Spleen (tissue), 11 donors: ENCODE measurements around the gene LGALS7. TPM values are rescaled to one million over a fixed set of nuclear protein-coding genes. Genes with fewer than 3 reads are reported as not detected.
"Not testable (repeated sequence)": the region's sequence is repeated elsewhere in the genome, so short reads cannot be mapped to it uniquely, and the experiment has no call there.

Source experiments
- DNase-seq: peaks from one replicate; pipeline ENCODE4 v3.0.0-alpha.2; 2020
- H3K27ac ChIP-seq, 8 donors: fragments of 200-600 bp; sonication (generic) in 7 of 8; 1 replicate in 4 of 8; 2 replicates in 4 of 8; pipeline versions ENCODE4 v1.5.0 to v1.8.0; 2016 to 2021; ENCODE audit warnings: inconsistent platforms in 4 of 8, mild to moderate bottlenecking in 4 of 8, moderate library complexity in 1 of 8
- H3K27me3 ChIP-seq, 7 donors: fragments of 200-600 bp; sonication (generic) in 6 of 7; replicated peaks in 1 of 7; 1 replicate in 4 of 7; 2 replicates in 3 of 7; pipeline versions ENCODE4 v1.5.0 to v1.8.0; 2016 to 2021; ENCODE audit warnings: inconsistent platforms in 3 of 7, mild to moderate bottlenecking in 1 of 7
- H3K36me3 ChIP-seq, 6 donors: fragments of 200-600 bp; sonication (generic) in 5 of 6; 1 replicate in 4 of 6; 2 replicates in 2 of 6; pipeline versions ENCODE4 v1.5.0 to v1.8.0; 2016 to 2021; ENCODE audit warnings: inconsistent platforms in 2 of 6
- H3K4me1 ChIP-seq, 6 donors: fragments of 200-600 bp; sonication (generic) in 5 of 6; 1 replicate in 3 of 6; 2 replicates in 3 of 6; pipeline versions ENCODE4 v1.5.0 to v1.8.0; 2016 to 2021; ENCODE audit warnings: inconsistent platforms in 3 of 6
- H3K4me3 ChIP-seq, 8 donors: fragments of 200-600 bp; sonication (generic) in 7 of 8; 1 replicate in 4 of 8; 2 replicates in 4 of 8; pipeline versions ENCODE4 v1.5.0 to v1.8.0; 2016 to 2021; ENCODE audit warnings: inconsistent platforms in 4 of 8, mild to moderate bottlenecking in 4 of 8, moderate library complexity in 2 of 8
- H3K9me3 ChIP-seq, 8 donors: fragments of 200-600 bp; sonication (generic) in 7 of 8; 1 replicate in 4 of 8; 2 replicates in 4 of 8; pipeline versions ENCODE4 v1.5.0 to v1.8.0; 2016 to 2021; ENCODE audit warnings: inconsistent platforms in 4 of 8
- CTCF ChIP-seq, 11 experiments: fragments of 200-600 bp in 7 of 11; fragments of 450-650 bp in 4 of 11; sonication (generic) in 4 of 11; IDR thresholded peaks in 8 of 11; conservative IDR thresholded peaks in 3 of 11; 1 replicate in 7 of 11; 2 replicates in 4 of 11; pipeline versions ENCODE4 v1.4.0 to v1.8.0; 2016 to 2021; ENCODE audit warnings: antibody characterized with exemption in 11 of 11, inconsistent platforms in 4 of 11, mild to moderate bottlenecking in 1 of 11
- POLR2A ChIP-seq, 3 donors: fragments of 450-650 bp; IDR thresholded peaks; one replicate each; pipeline ENCODE4 v1.5.1; 2017; ENCODE audit warnings: antibody characterized with exemption in 3 of 3, mild to moderate bottlenecking in 1 of 3
- POLR2AphosphoS5 ChIP-seq, 3 donors: sonication (generic); formaldehyde crosslinking; IDR thresholded peaks; one replicate each; pipeline ENCODE4 v1.5.1; 2017; ENCODE audit warnings: antibody characterized with exemption in 3 of 3
- WGBS, 5 donors: extraction: QIAGEN DNeasy Blood & Tissue Kit in 3 of 5; methylation state at CpG; one replicate each; pipeline versions ENCODE4 v1.1.5 to v1.1.7; 2013 to 2018; 5-methylcytosine and 5-hydroxymethylcytosine counted together
- intact Hi-C: fragments of 100-400 bp; cut with DNase I; formaldehyde crosslinking; loops from one replicate; pipeline ENCODE4 v1.15.0; 2023; ENCODE audit warnings: low total_unique reads
- polyA plus RNA-seq, 3 donors: library from polyadenylated mRNA; stranded (reverse); fragments of 200-250 nt; gene quantifications; one replicate each; pipeline ENCODE4 v1.2.1, GENCODE V29; 2013
- total RNA-seq, 7 donors: library from RNA; depleted of rRNA in 3 of 7; stranded (reverse); fragments of >200 nt in 3 of 7; fragmentation: NEBNext Ultra II Directional in 4 of 7; extraction: Animal tissue kit (Norgen Biotek cat#: 25700) in 4 of 7; gene quantifications; one replicate each; pipeline versions ENCODE4 v1.1.0 to v1.2.1, GENCODE V29; 2016 to 2021
- donor health status: healthy with polysubstance abuse.
- donor health status: DM: no; HTN: no; CAD: no; lungs with moderate emphysema.
- donor health status: DM: no; HTN: no; CAD: no.
- donor health status: Bipolar disorder and iron deficiency.
- donor health status: healthy.
- donor health status: DM: no; HTN: no; CAD: no.
- donor health status: DM: yes; HTN: yes; CAD: no.

LGALS7 gene
- total and polyA plus RNA-seq, 10 donors: 0.52 to 7.4 (median 4.7) TPM; not detected in 6

- no peak for TF ChIP-seq POLR2A (IDR thresholded peaks at IDR 0.05)
- no peak for TF ChIP-seq CTCF (IDR thresholded peaks at IDR 0.05 in 8 of 11, conservative IDR thresholded peaks at IDR 0.05 in 3 of 11)
- no peak for TF ChIP-seq POLR2AphosphoS5 (IDR thresholded peaks at IDR 0.05)
- no peak for DNase-seq
- Histone ChIP-seq H3K9me3 (no peaks in the 10 kb centered on the region), H3K27ac (no peak overlapping the region), H3K27me3 (peaks cover 0 to 4% (median 0%) of the 10 kb centered on the region in 7 donors), H3K36me3 (no peaks in the 10 kb centered on the region), H3K4me3 (no peak overlapping the region), H3K4me1 (peaks cover 0 to under 1% (median 0%) of the 10 kb centered on the region in 6 donors)
- intact Hi-C loops: no loop called here
- WGBS, 5 donors: 61 to 76% (median 74%) methylated on average over 3 of the region's 3 CpGs
Observed at GRCh38 chr19:38784224-38784623, 10.9 kb upstream of the LGALS7 start.

GRCh38 chr19:38782212-38782611 is 8.9 kb upstream of the LGALS7 start:
- H3K4me3 ChIP-seq, intact Hi-C loops, H3K27ac ChIP-seq, H3K9me3 ChIP-seq, H3K36me3 ChIP-seq, H3K27me3 ChIP-seq: not testable (repeated sequence)
- WGBS, 5 donors: 89 to 94% (median 93%) methylated on average over 13 of the region's 13 CpGs
- DNase-seq: peak; percentile 19
- H3K4me1 ChIP-seq: peaks cover 0 to 14% (median 0%) of the 10 kb centered on the region in 6 donors

GRCh38 chr19:38781058-38781457 is 7.7 kb upstream of the LGALS7 start:
- WGBS, 5 donors: 71 to 82% (median 77%) methylated on average over 7 of the region's 7 CpGs
- H3K4me1 ChIP-seq: peaks cover 0 to 14% (median 0%) of the 10 kb centered on the region in 6 donors
- peak overlapping the region in 2 of 8 donors; percentile 76 to 79 for H3K27ac ChIP-seq
- intact Hi-C loops: no loop called here
- no peaks in the 10 kb centered on the region for H3K36me3 ChIP-seq
- TF ChIP-seq POLR2A (IDR thresholded peaks at IDR 0.05) (no peak), POLR2AphosphoS5 (IDR thresholded peaks at IDR 0.05) (no peak), CTCF (IDR thresholded peaks at IDR 0.05 in 8 of 11, conservative IDR thresholded peaks at IDR 0.05 in 3 of 11) (no peak)
- peaks cover 0 to 4% (median 0%) of the 10 kb centered on the region in 7 donors for H3K27me3 ChIP-seq
- DNase-seq: no peak
- H3K4me3 ChIP-seq: no peak overlapping the region
- H3K9me3 ChIP-seq: no peaks in the 10 kb centered on the region

- Histone ChIP-seq H3K36me3 (no peaks in the 10 kb centered on the region), H3K4me1 (peaks cover 0 to 14% (median 0%) of the 10 kb centered on the region in 6 donors), H3K9me3 (no peaks in the 10 kb centered on the region), H3K27ac (peak overlapping the region in 4 of 8 donors; percentile 76 to 80 (median 78)), H3K27me3 (peaks cover 0 to 4% (median 0%) of the 10 kb centered on the region in 7 donors), H3K4me3 (no peak overlapping the region)
- DNase-seq: peak; percentile 27
- WGBS, 5 donors: 81 to 93% (median 85%) methylated on average over 7 of the region's 7 CpGs
- intact Hi-C loops: no loop called here
- no peak for TF ChIP-seq CTCF (IDR thresholded peaks at IDR 0.05 in 8 of 11, conservative IDR thresholded peaks at IDR 0.05 in 3 of 11)
- TF ChIP-seq POLR2A (IDR thresholded peaks at IDR 0.05): no peak
- no peak for TF ChIP-seq POLR2AphosphoS5 (IDR thresholded peaks at IDR 0.05)
Observed at GRCh38 chr19:38780443-38780842, 7.1 kb upstream of the LGALS7 start.
